SJCRH30 (cell line): ENCODE data around the gene IL17A. TPM values are rescaled to one million over a fixed set of nuclear protein-coding genes. Genes with fewer than 3 reads are reported as not detected.
"Not testable (repeated sequence)": the region's sequence is repeated elsewhere in the genome, so short reads cannot be mapped to it uniquely, and the experiment has no call there.

ENCODE experiments used
- DNase-seq, 2 experiments: peaks; one replicate each; pipeline ENCODE4 v3.0.0-alpha.2; 2015 to 2020
- H3K27ac ChIP-seq: fragments of 250-450 bp; sonication (Bioruptor Pico); 2 replicates; pipeline ENCODE4 v1.5.1; 2020; ENCODE audit warnings: mild to moderate bottlenecking, moderate library complexity
- H3K27me3 ChIP-seq: fragments of 250-450 bp; sonication (Bioruptor Pico); 2 replicates; pipeline ENCODE4 v1.5.1; 2020; ENCODE audit warnings: mild to moderate bottlenecking, moderate library complexity
- H3K36me3 ChIP-seq: fragments of 250-450 bp; sonication (Bioruptor Pico); 2 replicates; pipeline ENCODE4 v1.5.1; 2020; ENCODE audit warnings: mild to moderate bottlenecking, moderate library complexity
- H3K4me1 ChIP-seq: fragments of 250-450 bp; sonication (Bioruptor Pico); 2 replicates; pipeline ENCODE4 v1.5.1; 2020; ENCODE audit warnings: mild to moderate bottlenecking, moderate library complexity
- H3K4me3 ChIP-seq: fragments of 250-450 bp; sonication (Bioruptor Pico); 2 replicates; pipeline ENCODE4 v1.5.1; 2020; ENCODE audit warnings: mild to moderate bottlenecking, moderate library complexity
- H3K9me3 ChIP-seq: fragments of 250-450 bp; sonication (Bioruptor Pico); replicated peaks from 2 replicates; pipeline ENCODE4 v1.5.1; 2020; ENCODE audit warnings: mild to moderate bottlenecking, moderate library complexity
- total RNA-seq: library from RNA; depleted of rRNA; stranded (reverse); fragments of >200 nt; shearing (Covaris generic); gene quantifications from 2 replicates; pipeline ENCODE4 v1.2.3, GENCODE V29; 2014

The IL17A gene
- total RNA-seq, 1 experiment from 2014 or later, result not detected

- no peak overlapping the region for H3K4me3 ChIP-seq
- DNase-seq, result peak; percentile 84 to 85
- no peaks in the 10 kb centered on the region for H3K27me3 ChIP-seq
- peak overlapping the region; percentile 76 for H3K27ac ChIP-seq
- peaks cover 38% of the 10 kb centered on the region for H3K4me1 ChIP-seq
- no peaks in the 10 kb centered on the region; the same call in 1 of the 2 replicates for H3K36me3 ChIP-seq
- H3K9me3 ChIP-seq, result no peaks in the 10 kb centered on the region
Measured at GRCh38 chr6:52155791-52156576, 30.2 kb upstream of the IL17A start.

GRCh38 chr6:52157301-52157941, 28.8 kb upstream of the IL17A start:
- Histone ChIP-seq H3K27me3 (no peaks in the 10 kb centered on the region), H3K4me1 (peaks cover 38% of the 10 kb centered on the region), H3K4me3 (no peak overlapping the region), H3K27ac (peak overlapping the region; percentile 76), H3K9me3 (no peaks in the 10 kb centered on the region), H3K36me3 (no peaks in the 10 kb centered on the region)
- no peak for DNase-seq

DNA sequence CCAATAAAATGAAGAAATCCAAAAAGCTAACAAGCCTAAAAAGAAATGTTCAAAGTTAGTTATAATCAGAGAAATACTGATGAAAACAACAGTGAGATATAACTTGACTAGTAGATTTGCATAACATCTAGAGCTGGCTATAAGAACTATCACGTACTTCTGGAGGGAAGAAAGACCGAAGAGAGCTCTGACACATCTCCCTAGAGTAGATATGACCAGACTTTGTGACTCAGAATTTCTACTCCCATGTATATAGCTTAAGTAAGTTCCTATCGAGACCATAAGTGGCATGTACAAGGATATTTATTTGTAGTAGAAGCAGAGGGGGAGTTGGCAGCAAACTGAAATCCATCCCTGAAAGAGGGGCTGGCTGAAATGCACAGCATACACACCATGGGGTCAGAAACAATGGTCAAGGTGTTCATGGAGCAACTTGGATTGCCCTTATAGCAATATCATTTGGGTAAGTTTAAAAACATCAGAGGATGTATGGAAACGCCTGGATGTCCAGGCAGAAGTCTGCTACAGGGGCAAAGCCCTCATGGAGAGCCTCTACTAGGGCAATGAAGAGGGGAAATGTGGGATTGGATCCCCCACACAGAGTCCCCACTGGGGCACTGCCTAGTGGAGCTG, 25.6 kb upstream of the IL17A start:
- no peak overlapping the region for H3K4me3 ChIP-seq
- no peak overlapping the region for H3K27ac ChIP-seq
- no peaks in the 10 kb centered on the region for H3K36me3 ChIP-seq
- H3K27me3 ChIP-seq, result no peaks in the 10 kb centered on the region
- H3K4me1 ChIP-seq, result peaks cover 18% of the 10 kb centered on the region
- DNase-seq, result no peak
- H3K9me3 ChIP-seq, result no peaks in the 10 kb centered on the region

GRCh38 chr6:52161689-52162438, 24.3 kb upstream of the IL17A start:
- no peak overlapping the region for H3K27ac ChIP-seq
- no peaks in the 10 kb centered on the region for H3K9me3 ChIP-seq
- no peaks in the 10 kb centered on the region for H3K27me3 ChIP-seq
- H3K36me3 ChIP-seq, result no peaks in the 10 kb centered on the region
- H3K4me3 ChIP-seq, result no peak overlapping the region
- H3K4me1 ChIP-seq, result peaks cover 8% of the 10 kb centered on the region
- DNase-seq, result no peak

DNA sequence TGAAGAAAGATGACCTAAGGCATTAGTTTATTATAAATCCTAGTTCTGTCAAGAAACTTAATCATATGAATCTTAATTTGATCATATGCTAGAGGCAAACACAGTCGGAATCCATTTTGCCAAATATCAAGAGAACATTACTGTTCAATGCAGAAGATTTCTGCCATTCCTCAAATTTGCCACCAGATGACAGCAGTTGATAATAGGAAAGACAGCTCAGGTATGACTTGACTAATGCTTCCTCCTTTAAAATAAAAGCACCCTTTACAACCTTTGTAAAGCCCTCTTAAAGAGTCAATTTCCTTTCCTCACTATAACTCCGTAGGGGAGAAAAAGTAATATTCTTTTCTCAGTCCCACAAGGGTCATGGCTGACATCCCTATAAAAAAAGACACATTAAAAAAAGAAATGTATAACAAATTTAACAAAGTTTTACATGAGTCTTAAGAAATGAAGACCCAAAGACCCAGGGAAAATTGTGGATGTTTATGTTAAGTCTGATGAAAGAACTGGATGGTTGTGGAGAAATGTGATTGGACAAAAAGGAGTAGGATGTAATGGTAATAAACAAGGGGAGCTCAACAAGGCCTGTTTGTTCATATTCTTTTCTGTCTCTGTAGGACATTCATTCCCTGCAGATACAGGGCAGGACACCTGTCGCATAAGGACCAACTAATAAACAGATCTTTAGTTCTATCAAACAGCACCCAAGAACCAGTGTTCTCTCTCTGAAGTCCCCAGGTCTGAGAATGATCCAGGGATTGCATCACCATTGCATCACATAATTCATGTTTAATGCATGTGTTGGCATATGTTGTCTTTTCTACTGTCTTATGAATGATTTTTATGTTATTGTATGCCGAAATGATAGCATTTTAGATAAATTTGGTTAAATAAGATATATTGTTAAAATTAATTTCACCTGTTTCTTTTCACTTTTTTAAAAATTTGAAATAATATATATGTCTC, 23.0 kb upstream of the IL17A start:
- H3K4me1 ChIP-seq, result no peaks in the 10 kb centered on the region
- H3K27me3 ChIP-seq, result no peaks in the 10 kb centered on the region
- peaks cover 2% of the 10 kb centered on the region; the same call in 1 of the 2 replicates for H3K9me3 ChIP-seq
- no peak overlapping the region for H3K27ac ChIP-seq
- peak in 1 of 2 experiments; percentile 50 for DNase-seq
- no peaks in the 10 kb centered on the region for H3K36me3 ChIP-seq
- no peak overlapping the region for H3K4me3 ChIP-seq

DNA sequence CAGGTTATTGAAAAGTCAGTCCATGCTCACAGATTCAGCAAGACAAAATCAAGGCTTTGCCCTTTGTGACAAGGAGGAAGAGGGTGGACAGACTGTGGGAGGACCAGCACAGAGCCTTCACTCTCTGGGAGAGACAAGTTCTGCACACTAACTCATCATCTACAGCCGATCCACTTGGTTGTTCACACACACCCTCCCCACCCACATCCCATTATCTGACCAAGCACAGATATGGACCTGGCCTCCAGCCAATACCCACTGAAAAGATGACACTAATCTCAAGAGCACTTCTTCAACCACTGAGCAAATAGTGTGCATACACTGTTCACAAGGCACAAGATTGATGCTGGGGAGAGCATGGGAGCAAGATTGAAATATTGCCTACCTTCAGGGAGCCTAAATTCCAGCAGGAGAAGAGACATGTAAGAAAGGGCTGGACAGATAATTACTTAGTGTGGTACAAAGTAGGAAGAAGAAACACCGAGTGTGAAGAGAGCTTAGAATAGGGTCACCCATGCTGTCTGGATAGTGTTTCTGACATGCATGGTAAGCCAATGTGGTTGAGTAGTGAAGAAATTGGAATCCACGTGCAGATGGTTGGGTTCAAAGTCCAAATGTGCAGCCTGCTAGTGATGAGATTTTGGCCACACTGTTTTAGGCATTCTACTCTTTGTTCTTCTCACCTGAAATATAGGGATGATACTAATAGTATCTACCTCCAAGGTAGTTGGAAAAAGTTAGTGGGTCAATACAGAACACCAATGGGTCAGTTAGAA, 21.7 kb upstream of the IL17A start:
- no peak for DNase-seq
- no peaks in the 10 kb centered on the region for H3K36me3 ChIP-seq
- no peak overlapping the region for H3K4me3 ChIP-seq
- no peak overlapping the region for H3K27ac ChIP-seq
- no peaks in the 10 kb centered on the region for H3K4me1 ChIP-seq
- peaks cover 7% of the 10 kb centered on the region; the same call in 1 of the 2 replicates for H3K9me3 ChIP-seq
- H3K27me3 ChIP-seq, result no peaks in the 10 kb centered on the region

DNA sequence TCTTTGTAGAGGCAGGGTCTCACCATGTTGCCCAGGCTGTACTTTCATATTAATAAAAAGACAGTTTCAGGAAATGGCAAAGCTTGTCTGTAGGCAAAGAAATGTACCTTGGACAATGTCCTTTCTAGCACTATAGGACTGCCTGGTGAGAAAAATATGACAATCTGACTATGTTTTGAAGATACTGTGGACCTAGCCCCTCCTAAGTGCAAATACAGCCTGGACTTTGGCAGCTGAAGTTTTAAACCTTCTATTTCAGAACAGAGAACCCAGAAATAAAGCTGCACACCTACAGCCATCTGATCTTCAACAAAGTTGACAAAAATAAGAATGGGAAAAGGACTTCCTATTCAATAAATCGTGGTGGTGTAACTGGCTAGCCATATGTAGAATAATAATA, 18.9 kb upstream of the IL17A start:
- peaks cover 7% of the 10 kb centered on the region; the same call in 1 of the 2 replicates for H3K9me3 ChIP-seq
- no peak for DNase-seq
- H3K4me3 ChIP-seq, result no peak overlapping the region
- no peaks in the 10 kb centered on the region for H3K27me3 ChIP-seq
- no peaks in the 10 kb centered on the region for H3K4me1 ChIP-seq
- no peak overlapping the region for H3K27ac ChIP-seq
- H3K36me3 ChIP-seq, result no peaks in the 10 kb centered on the region

- not testable (repeated sequence) for H3K27me3 ChIP-seq, H3K4me1 ChIP-seq, H3K36me3 ChIP-seq, H3K27ac ChIP-seq, H3K4me3 ChIP-seq, DNase-seq, H3K9me3 ChIP-seq
Measured at GRCh38 chr6:52168351-52168750, 17.8 kb upstream of the IL17A start.

- Histone ChIP-seq H3K4me1 (no peaks in the 10 kb centered on the region), H3K9me3 (no peaks in the 10 kb centered on the region), H3K27me3 (no peaks in the 10 kb centered on the region), H3K27ac (no peak overlapping the region), H3K4me3 (no peak overlapping the region), H3K36me3 (no peaks in the 10 kb centered on the region)
- no peak for DNase-seq
Measured at GRCh38 chr6:52174118-52174517, 12.1 kb upstream of the IL17A start.

- Histone ChIP-seq H3K4me3 (no peak overlapping the region), H3K9me3 (no peaks in the 10 kb centered on the region), H3K36me3 (no peaks in the 10 kb centered on the region), H3K27ac (no peak overlapping the region), H3K27me3 (no peaks in the 10 kb centered on the region), H3K4me1 (peaks cover 7% of the 10 kb centered on the region)
- no peak for DNase-seq
Measured at GRCh38 chr6:52176550-52176949, 9.6 kb upstream of the IL17A start.

DNA sequence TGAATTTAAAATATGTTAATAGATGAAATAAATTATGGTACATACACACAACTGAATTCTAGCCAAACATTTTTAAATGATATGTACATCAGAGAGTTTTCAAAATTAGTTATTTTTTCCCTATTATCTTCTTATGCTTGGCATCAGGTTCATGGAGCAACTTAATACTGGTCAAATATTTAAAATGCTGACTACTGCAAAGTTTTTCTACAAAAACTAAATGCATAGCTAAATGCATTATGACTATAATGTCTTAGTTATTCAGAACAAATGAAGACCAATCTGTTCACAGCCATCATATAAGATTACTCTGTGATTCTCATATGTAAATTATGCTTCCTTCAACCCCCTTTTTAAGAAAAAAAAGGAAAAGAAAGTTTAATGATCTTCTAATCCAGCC, 8.2 kb upstream of the IL17A start:
- no peaks in the 10 kb centered on the region for H3K27me3 ChIP-seq
- H3K36me3 ChIP-seq, result no peaks in the 10 kb centered on the region
- peaks cover 7% of the 10 kb centered on the region for H3K4me1 ChIP-seq
- no peak for DNase-seq
- no peaks in the 10 kb centered on the region for H3K9me3 ChIP-seq
- no peak overlapping the region for H3K4me3 ChIP-seq
- no peak overlapping the region for H3K27ac ChIP-seq

DNA sequence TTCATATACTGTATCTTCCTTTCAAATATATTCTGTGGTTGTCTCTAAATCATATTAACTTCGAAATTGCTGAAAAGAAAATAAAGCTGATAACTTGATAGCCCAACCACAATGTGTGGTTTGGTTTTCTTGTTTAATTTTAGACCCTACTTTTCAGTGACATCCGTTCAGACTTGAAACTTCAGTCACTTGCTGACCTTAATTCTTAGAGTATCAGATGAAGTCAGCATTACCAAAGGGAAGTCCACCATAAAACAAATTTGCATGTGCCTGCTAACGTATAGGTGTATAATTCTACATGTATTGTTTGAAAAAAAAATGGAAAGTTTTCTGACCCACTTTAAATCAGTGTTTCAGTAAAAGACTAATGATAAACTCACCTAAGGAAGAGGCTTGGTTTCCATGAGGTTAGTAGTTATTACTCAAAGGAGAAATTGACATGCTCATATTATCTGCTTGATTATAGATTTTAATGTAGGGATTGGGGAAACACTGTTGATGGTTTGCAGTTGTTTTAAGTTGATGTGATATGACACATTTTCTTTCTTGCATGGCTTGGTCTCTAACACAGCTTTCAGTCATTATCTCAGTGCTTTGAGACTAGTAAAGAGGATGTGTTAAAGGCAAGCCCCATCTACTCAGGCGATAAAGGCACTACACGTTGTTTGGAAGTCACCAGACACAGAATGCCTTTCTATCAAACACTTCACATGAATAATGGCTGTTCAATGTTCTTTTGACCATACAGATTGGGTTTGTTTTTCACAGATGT, 5.2 kb upstream of the IL17A start:
- H3K27me3 ChIP-seq, result no peaks in the 10 kb centered on the region
- DNase-seq, result peak in 1 of 2 experiments; percentile 25
- H3K4me3 ChIP-seq, result no peak overlapping the region
- no peaks in the 10 kb centered on the region for H3K36me3 ChIP-seq
- peaks cover 7% of the 10 kb centered on the region for H3K4me1 ChIP-seq
- H3K27ac ChIP-seq, result no peak overlapping the region
- no peaks in the 10 kb centered on the region for H3K9me3 ChIP-seq
